Subcutaneous adipose tissue (tissue), 4 donors: ENCODE data around the gene NHERF1. TPM values are rescaled to one million over a fixed set of nuclear protein-coding genes. Genes with fewer than 3 reads are reported as not detected.

ENCODE experiments used
- total RNA-seq, 4 donors: library from RNA; depleted of rRNA; stranded (reverse); fragments of >200 nt; gene quantifications; one replicate each; pipeline ENCODE4 v1.1.0, GENCODE V29; 2016
- TF ChIP-seq, protein P1 (sequence below): fragments of 450-650 bp; IDR thresholded peaks from one replicate; pipeline ENCODE4 v1.5.1; 2016; ENCODE audit warnings: low read depth, mild to moderate bottlenecking, control low read depth, antibody characterized with exemption, moderate library complexity

The NHERF1 gene
- total RNA-seq, 4 donors from 2014 or later: 10.3 to 26.2 (median 15.1) TPM

DNA sequence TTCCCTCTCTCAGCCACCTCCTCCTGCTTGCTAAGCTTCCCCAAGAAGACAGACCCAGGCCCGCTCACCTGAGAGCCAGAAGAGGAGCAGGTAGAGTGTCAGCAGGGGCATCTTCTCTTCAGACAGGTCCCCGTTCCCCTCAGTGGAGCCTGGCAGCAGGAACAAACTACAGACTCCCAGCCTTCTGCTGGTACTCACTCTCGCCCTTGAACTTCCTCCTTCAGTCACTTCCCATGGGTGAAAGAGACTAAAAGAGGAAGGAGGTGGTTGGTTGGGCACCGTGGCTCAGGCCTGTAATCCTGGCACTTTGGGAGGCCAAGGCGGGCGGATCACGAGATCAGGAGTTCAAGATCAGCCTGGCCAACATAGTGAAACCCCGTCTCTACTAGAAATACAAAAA lies 35.7 kb upstream of the NHERF1 start, which contains the start of gene CD300LF:
CD300LF (minus strand) TSS at position 168 of the 400 bp plus-strand sequence; CDS start at position 111, 57 bp downstream.
- TF ChIP-seq, protein P1, sequence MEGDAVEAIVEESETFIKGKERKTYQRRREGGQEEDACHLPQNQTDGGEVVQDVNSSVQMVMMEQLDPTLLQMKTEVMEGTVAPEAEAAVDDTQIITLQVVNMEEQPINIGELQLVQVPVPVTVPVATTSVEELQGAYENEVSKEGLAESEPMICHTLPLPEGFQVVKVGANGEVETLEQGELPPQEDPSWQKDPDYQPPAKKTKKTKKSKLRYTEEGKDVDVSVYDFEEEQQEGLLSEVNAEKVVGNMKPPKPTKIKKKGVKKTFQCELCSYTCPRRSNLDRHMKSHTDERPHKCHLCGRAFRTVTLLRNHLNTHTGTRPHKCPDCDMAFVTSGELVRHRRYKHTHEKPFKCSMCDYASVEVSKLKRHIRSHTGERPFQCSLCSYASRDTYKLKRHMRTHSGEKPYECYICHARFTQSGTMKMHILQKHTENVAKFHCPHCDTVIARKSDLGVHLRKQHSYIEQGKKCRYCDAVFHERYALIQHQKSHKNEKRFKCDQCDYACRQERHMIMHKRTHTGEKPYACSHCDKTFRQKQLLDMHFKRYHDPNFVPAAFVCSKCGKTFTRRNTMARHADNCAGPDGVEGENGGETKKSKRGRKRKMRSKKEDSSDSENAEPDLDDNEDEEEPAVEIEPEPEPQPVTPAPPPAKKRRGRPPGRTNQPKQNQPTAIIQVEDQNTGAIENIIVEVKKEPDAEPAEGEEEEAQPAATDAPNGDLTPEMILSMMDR: no peak

DNA sequence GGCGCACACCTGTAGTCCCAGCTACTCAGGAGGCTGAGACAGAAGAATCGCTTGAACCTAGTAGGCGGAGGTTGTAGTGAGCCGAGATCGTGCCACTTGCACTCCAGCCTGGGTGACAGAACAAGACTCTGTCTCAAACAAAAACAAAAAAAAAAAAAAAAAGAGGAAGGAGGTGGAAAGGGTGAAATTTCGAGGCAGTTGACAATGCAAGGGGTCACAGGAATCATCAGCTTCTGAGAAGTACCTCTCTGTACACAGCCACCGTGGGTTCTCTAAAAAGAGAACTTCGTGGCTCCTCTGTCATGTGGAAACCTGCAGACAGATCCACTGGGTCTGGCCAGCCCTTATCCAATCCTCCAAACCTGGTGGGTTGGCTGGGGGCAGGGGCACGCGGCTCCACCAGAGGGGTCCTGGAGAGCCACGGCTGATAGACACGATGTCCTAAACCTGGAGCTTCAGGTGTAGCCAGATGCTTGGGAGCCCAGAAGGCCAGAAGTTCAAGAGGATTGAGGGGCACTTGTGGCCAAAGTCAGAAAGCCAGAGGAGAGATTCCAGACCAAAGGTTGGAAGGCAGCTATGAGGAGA lies 35.2 kb upstream of the NHERF1 start:
- TF ChIP-seq, protein P1: no peak

DNA sequence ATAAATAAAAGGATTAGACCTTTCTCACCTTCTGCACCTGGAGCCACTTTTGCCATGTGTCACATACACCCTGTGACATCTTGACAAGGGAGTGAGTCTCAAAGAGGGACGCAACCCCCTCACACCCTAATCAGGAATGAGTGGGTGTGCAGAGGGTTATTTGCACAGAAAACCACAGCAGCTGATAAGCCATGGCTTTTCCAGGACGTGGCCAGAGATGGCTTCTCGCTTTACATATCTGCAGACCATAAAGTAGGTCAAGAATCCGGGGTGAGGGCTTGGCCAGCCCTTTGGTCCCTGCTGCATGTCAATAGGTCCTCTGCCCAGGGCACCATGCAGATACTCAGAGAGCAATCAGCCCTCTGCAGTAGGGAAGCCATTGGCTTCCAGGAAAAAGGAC lies 33.3 kb upstream of the NHERF1 start:
- TF ChIP-seq, protein P1: no peak

DNA sequence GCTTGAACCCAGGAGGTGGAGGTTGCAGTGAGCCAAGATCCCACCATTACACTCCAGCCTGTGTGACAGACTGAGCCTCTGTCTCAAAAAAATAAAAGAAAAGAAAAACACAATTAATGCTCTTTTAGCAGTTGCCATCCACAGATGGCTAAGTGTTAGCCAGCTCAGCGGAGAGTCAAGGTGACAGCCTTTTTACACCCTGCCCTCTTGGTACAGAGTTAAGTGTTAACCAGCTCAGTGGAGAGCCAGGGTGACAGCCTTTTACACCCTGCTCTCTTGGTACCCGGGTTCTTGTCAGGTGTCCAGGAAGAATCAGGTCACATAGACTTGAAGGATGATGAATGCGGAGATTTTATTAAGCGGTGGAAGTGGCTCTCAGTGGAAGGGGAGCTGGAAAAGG lies 27.9 kb upstream of the NHERF1 start:
- TF ChIP-seq, protein P1: no peak

DNA sequence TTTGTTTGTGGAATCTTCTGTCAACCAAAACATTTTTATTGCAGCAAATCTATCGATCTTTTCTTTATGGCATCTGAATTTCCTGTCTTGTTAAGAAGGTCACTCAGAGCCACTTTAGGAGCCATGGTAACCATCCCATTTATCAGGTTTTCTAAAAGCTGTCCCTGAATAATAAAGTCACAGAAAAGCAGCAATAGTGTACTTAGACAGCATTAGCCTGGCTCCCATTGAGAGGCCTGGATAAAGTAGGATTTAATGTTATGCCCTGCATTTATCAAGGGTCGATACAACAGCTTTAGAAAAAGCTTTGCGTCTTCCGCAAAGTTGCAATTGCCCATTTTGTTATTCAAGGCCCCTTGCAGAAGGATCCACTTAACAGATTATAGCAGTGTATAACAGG lies 25.6 kb upstream of the NHERF1 start:
- TF ChIP-seq, protein P1: no peak

DNA sequence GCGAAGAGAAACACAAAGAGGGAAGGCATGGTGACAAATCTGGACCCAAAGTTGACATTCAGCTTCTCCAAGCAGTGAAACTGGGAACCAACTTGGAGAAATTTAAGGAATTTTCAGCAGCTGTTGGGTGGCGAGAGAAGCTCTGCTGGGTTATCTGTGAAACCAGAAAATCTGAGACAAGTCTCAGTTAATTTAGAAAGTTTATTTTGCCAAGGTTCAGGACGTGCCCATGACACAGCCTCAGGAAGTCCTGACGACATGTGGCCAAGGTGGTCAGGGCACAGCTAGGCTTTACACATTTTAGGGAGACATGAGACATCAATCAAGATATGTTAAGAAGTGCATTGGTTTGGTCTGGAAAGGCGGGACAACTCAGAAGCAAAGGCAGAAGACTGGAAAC lies 24.5 kb upstream of the NHERF1 start:
- TF ChIP-seq, protein P1: no peak

DNA sequence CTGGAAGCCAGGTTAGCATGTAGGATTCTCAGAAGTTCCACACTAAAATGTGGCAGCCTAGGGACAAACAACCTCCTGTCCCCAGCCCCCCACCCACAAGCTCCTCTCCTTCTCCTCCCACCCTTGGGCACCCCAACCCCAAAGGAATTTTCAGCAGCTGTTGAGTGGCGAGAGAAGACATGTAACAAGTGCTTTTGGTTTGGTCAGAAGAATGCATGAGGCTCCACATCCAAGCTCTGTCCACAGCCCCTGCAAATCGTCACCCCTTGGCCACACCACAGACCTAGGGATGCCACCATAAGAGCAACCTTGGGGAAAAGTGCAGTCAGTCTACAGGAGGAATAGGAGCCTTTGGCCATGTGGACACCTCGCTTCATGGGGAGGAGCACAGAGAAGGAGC lies 23.3 kb upstream of the NHERF1 start:
- TF ChIP-seq, protein P1: no peak
